ENCODE results near the gene LAMA2.

DNA sequence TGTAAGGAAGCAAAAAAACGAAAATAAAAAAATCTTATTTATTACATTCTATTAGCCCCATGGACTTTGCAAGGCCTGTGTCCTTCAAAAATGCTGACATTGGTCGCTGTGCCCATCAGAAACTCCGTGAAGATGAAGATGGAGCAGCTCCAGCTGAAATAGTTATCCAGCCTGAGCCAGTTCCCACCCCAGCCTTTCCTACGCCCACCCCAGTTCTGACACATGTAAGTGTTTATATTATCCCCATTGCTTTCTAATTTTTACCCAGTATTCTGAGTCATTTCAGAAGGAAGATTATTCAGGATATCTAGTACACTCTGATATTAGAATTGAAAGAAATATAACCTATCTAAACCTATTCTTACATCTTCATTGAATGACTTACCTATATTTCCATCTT, 609.3 kb downstream of the LAMA2 start:
- TF ChIP-seq POLR2AphosphoS5 (IDR thresholded peaks at IDR 0.05; ENCODE audit: borderline replicate concordance, low read depth, low read length) (no peak), EZH2 (IDR thresholded peaks at IDR 0.05) (no peak), FOXP2 (optimal IDR thresholded peaks at IDR 0.05; ENCODE audit: control extremely low read depth, extremely low read length, insufficient read depth) (no peak)

Measured in SK-N-MC (cell line).